ENCODE measurements around the gene CCN2. TPM values are rescaled to one million over a fixed set of nuclear protein-coding genes. Genes with fewer than 3 reads are reported as not detected.

The CCN2 gene
- total RNA-seq, 1 donor from 2014 or later: not detected

GRCh38 chr6:131955192-131955591 is 4.0 kb upstream of the CCN2 start:
- Mint-ChIP-seq H3K4me1 (peaks cover 3% of the 10 kb centered on the region), H3K9me3 (no peaks in the 10 kb centered on the region), H3K27ac (no peak overlapping the region), H3K4me3 (no peak overlapping the region), H3K27me3 (peaks cover 38% of the 10 kb centered on the region), H3K36me3 (ENCODE audit: low read depth) (no peaks in the 10 kb centered on the region)
- intact Hi-C loops (cut with micrococcal nuclease): no loop called here
- no peak for DNase-seq

GRCh38 chr6:131954775-131955107 is 3.6 kb upstream of the CCN2 start:
- Mint-ChIP-seq H3K4me3 (no peak overlapping the region), H3K27me3 (peaks cover 42% of the 10 kb centered on the region), H3K4me1 (peaks cover 5% of the 10 kb centered on the region), H3K9me3 (no peaks in the 10 kb centered on the region), H3K27ac (no peak overlapping the region), H3K36me3 (ENCODE audit: low read depth) (no peaks in the 10 kb centered on the region)
- intact Hi-C loops (cut with micrococcal nuclease): no loop called here
- no peak for DNase-seq

- intact Hi-C loops (cut with micrococcal nuclease): no loop called here
- Mint-ChIP-seq H3K27me3 (peaks cover 47% of the 10 kb centered on the region), H3K9me3 (no peaks in the 10 kb centered on the region), H3K36me3 (ENCODE audit: low read depth) (no peaks in the 10 kb centered on the region), H3K4me1 (peaks cover 5% of the 10 kb centered on the region), H3K27ac (no peak overlapping the region), H3K4me3 (no peak overlapping the region)
- no peak for DNase-seq
Measured at GRCh38 chr6:131954059-131954774, 3.0 kb upstream of the CCN2 start.

GRCh38 chr6:131952886-131953509 is 1.8 kb upstream of the CCN2 start:
- H3K9me3 Mint-ChIP-seq: no peaks in the 10 kb centered on the region
- H3K36me3 Mint-ChIP-seq (ENCODE audit: low read depth): no peaks in the 10 kb centered on the region
- H3K27me3 Mint-ChIP-seq: peaks cover 57% of the 10 kb centered on the region
- DNase-seq: no peak
- H3K4me1 Mint-ChIP-seq: peaks cover 5% of the 10 kb centered on the region
- H3K27ac Mint-ChIP-seq: no peak overlapping the region
- intact Hi-C loops (cut with micrococcal nuclease): no loop called here
- no peak overlapping the region for H3K4me3 Mint-ChIP-seq

DNA sequence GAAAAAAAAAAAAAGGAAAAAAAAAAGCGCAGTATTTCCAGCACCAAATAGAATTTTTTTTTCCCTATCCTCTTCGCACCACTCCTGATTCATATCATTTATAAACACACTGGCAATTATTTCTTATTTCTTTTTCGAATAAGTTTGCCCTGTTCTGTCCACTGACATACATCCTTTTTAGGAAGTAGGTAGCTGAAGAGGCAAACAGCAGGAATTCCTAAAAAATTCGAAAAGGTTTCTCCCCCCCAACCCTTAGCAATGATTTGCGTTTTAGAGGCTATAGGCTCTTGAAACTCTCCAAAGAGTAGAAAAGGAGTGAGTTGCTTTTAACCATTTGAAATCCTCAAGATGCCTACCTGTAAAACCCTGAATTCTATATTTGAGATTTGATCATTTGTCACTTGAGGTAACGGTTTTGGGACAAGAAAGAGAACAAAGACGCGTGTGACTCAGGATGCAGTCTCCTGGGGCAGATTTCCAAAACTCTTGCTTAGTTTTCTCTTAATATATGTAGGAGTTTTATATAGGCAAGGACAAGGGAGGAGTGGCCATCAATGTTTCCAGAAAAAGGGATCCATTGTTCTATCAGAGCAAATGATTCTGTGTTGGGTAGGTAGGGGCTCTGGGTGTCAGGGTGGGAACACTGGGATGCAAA is 531 bp upstream of the CCN2 start:
- DNase-seq: no peak
- intact Hi-C loops (cut with micrococcal nuclease): no loop called here
- Mint-ChIP-seq H3K9me3 (no peaks in the 10 kb centered on the region), H3K27ac (no peak overlapping the region), H3K4me1 (peaks cover 5% of the 10 kb centered on the region), H3K27me3 (peaks cover 61% of the 10 kb centered on the region), H3K36me3 (ENCODE audit: low read depth) (no peaks in the 10 kb centered on the region), H3K4me3 (peak overlapping the region; percentile 47)

DNA sequence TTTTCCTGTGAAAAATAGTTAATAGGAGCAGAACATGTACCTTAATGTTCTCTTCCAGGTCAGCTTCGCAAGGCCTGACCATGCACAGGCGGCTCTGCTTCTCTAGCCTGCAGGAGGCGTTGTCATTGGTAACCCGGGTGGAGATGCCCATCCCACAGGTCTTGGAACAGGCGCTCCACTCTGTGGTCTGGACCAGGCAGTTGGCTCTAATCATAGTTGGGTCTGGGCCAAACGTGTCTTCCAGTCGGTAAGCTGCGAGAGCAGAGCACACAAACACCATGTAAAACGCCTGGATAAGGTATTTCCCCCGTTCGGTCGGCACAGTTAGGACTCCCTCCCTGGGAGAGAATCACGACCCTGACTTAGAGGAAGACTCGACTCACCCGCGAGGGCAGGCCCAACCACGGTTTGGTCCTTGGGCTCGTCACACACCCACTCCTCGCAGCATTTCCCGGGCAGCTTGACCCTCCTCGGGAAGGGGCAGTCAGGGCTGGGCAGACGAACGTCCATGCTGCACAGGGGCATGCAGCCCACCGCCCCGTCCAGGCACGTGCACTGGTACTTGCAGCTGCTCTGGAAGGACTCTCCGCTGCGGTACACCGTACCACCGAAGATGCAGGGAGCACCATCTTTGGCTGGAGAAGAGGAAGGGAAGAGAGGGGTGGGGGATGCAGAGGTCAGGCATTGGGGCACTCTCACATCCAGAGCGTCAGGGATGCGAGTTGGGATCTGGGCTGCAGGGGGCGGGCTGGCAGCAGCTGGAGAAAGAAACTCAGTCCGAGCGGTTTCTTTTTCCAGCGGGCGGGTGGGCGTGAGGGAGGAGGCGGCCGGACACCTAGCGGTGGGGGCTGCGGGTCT is 1.0 kb downstream of the CCN2 start:
- H3K27ac Mint-ChIP-seq: no peak overlapping the region
- H3K9me3 Mint-ChIP-seq: no peaks in the 10 kb centered on the region
- intact Hi-C loops (cut with micrococcal nuclease): no loop called here
- peak; percentile 57 for DNase-seq
- H3K4me1 Mint-ChIP-seq: peaks cover 5% of the 10 kb centered on the region
- H3K4me3 Mint-ChIP-seq: peak overlapping the region; percentile 80
- peaks cover 59% of the 10 kb centered on the region for H3K27me3 Mint-ChIP-seq
- no peaks in the 10 kb centered on the region for H3K36me3 Mint-ChIP-seq (ENCODE audit: low read depth)

- Mint-ChIP-seq H3K27ac (no peak overlapping the region), H3K9me3 (no peaks in the 10 kb centered on the region), H3K27me3 (peaks cover 57% of the 10 kb centered on the region), H3K4me3 (no peak overlapping the region), H3K36me3 (ENCODE audit: low read depth) (no peaks in the 10 kb centered on the region), H3K4me1 (peaks cover 5% of the 10 kb centered on the region)
- intact Hi-C loops (cut with micrococcal nuclease): no loop called here
- no peak for DNase-seq
Measured at GRCh38 chr6:131949620-131949908, 1.6 kb downstream of the CCN2 start.

- Mint-ChIP-seq H3K36me3 (ENCODE audit: low read depth) (no peaks in the 10 kb centered on the region), H3K27me3 (peaks cover 57% of the 10 kb centered on the region), H3K9me3 (no peaks in the 10 kb centered on the region), H3K4me3 (no peak overlapping the region), H3K27ac (no peak overlapping the region), H3K4me1 (peaks cover 5% of the 10 kb centered on the region)
- no peak for DNase-seq
- intact Hi-C loops (cut with micrococcal nuclease): no loop called here
Measured at GRCh38 chr6:131948692-131949619, 2.2 kb downstream of the CCN2 start.

- intact Hi-C loops (cut with micrococcal nuclease): no loop called here
- no peak overlapping the region for H3K27ac Mint-ChIP-seq
- no peaks in the 10 kb centered on the region for H3K36me3 Mint-ChIP-seq (ENCODE audit: low read depth)
- no peak overlapping the region for H3K4me3 Mint-ChIP-seq
- H3K27me3 Mint-ChIP-seq: peaks cover 50% of the 10 kb centered on the region
- no peak for DNase-seq
- H3K4me1 Mint-ChIP-seq: peaks cover 5% of the 10 kb centered on the region
- no peaks in the 10 kb centered on the region for H3K9me3 Mint-ChIP-seq
Measured at GRCh38 chr6:131947986-131948661, 3.0 kb downstream of the CCN2 start.

GRCh38 chr6:131946992-131947955 is 3.9 kb downstream of the CCN2 start:
- DNase-seq: no peak
- Mint-ChIP-seq H3K36me3 (ENCODE audit: low read depth) (no peaks in the 10 kb centered on the region), H3K27me3 (peaks cover 42% of the 10 kb centered on the region), H3K9me3 (no peaks in the 10 kb centered on the region), H3K27ac (no peak overlapping the region), H3K4me1 (peaks cover 5% of the 10 kb centered on the region), H3K4me3 (no peak overlapping the region)
- intact Hi-C loops (cut with micrococcal nuclease): no loop called here

DNA sequence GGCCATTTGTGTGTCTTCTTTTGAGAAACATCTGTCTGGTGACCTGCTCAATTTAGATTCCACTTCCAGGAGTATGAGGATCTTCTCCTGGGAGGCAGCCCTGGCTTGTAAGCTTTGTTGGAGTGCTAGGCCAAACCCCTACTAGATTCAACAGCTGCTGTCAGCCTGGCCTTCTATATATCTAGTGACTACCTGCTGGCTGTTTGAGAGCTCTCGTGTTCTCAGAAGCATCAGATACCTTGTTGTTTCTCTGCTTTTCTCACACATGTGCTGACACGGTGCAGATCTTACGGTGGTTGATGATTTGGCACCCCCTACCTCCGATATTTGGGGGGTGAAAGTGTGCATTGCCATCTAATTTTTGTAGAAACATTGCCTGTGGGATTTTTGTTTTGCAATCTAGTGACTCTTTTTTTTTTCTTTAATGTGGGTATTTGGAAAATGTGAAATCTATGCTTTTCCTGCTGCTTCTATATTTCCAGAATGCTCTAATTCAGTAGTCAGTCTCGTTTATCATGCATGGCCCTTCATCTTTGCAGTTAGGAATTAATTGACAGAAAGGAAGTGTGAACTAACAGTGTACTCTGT is 4.7 kb downstream of the CCN2 start:
- DNase-seq: no peak
- Mint-ChIP-seq H3K9me3 (no peaks in the 10 kb centered on the region), H3K36me3 (ENCODE audit: low read depth) (no peaks in the 10 kb centered on the region), H3K4me3 (no peak overlapping the region), H3K27ac (no peak overlapping the region), H3K27me3 (peaks cover 34% of the 10 kb centered on the region), H3K4me1 (peaks cover 5% of the 10 kb centered on the region)
- intact Hi-C loops (cut with micrococcal nuclease): no loop called here

- Mint-ChIP-seq H3K27ac (no peak overlapping the region), H3K4me3 (no peak overlapping the region), H3K36me3 (ENCODE audit: low read depth) (no peaks in the 10 kb centered on the region), H3K27me3 (peaks cover 30% of the 10 kb centered on the region), H3K4me1 (peaks cover 5% of the 10 kb centered on the region), H3K9me3 (no peaks in the 10 kb centered on the region)
- DNase-seq: no peak
- intact Hi-C loops (cut with micrococcal nuclease): no loop called here
Measured at GRCh38 chr6:131945971-131946370, 5.2 kb downstream of the CCN2 start.
